Transverse colon (tissue), 3 donors: ENCODE results near the gene ALOXE3.

Experiments
- CTCF ChIP-seq, 5 experiments: fragments of 200-600 bp in 3 of 5; fragments of 450-650 bp in 2 of 5; sonication (generic) in 3 of 5; IDR thresholded peaks; 1 replicate in 2 of 5; 2 replicates in 3 of 5; pipeline ENCODE4 v1.5.1; 2016 to 2017; ENCODE audit warnings: antibody characterized with exemption in 5 of 5, inconsistent platforms in 3 of 5, mild to moderate bottlenecking in 2 of 5, moderate library complexity in 1 of 5
- POLR2A ChIP-seq: fragments of 450-650 bp; IDR thresholded peaks from one replicate; pipeline ENCODE4 v1.6.1; 2016; ENCODE audit warnings: antibody characterized with exemption, mild to moderate bottlenecking, moderate library complexity

GRCh38 chr17:8068736-8069586, 49.4 kb downstream of the ALOXE3 start:
- TF ChIP-seq CTCF (IDR thresholded peaks at IDR 0.05): no peak
- no peak for TF ChIP-seq POLR2A
